Erythroblast (primary cell): Measurements from ENCODE around the gene RPS6KA2.

Source experiments
- GATA1 ChIP-seq: IDR thresholded peaks from 2 replicates; pipeline ENCODE4 v1.6.1; 2011; ENCODE audit warnings: low read depth, mild to moderate bottlenecking, control low read depth, low read length, moderate library complexity
- POLR2A ChIP-seq: IDR thresholded peaks from 2 replicates; pipeline ENCODE4 v1.6.1; 2011; ENCODE audit warnings: mild to moderate bottlenecking, low read length

DNA sequence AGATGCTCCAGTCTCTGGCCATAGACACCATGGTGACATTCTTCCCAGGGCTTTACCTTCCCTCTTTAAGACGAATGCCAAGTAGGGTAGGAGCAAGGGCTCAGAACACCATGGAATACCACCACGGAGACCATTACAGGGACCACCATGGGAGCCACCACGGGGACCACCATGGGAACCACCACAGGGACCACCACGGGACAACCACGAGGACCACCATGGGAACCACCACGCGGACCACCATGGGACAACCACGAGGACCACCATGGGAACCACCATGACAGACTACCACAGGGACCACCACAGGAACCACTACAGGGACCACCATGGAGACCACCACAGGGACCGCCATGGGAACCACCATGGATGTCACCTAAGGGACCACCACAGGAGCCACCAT, 177.4 kb downstream of the RPS6KA2 start:
- TF ChIP-seq POLR2A (no peak), GATA1 (no peak)
